NB4 (cell line): ENCODE measurements around the gene MBOAT7.

Experiments
- CTCF ChIP-seq: IDR thresholded peaks from one replicate; pipeline ENCODE4 v1.5.1; 2012; ENCODE audit warnings: low read depth, low read length
- MAX ChIP-seq: IDR thresholded peaks from 2 replicates; pipeline ENCODE4 v1.6.1; 2011; ENCODE audit warnings: low read depth, low read length
- POLR2A ChIP-seq: IDR thresholded peaks from 2 replicates; pipeline ENCODE4 v1.6.1; 2011; ENCODE audit warnings: mild to moderate bottlenecking; ENCODE audit not compliant: insufficient read length; ENCODE audit errors: extremely low read depth

GRCh38 chr19:54156953-54157352, 32.4 kb downstream of the MBOAT7 start:
- TF ChIP-seq CTCF (no peak), POLR2A (no peak), MAX (no peak)
